Left renal pelvis (tissue), 4 donors: ENCODE measurements around the gene COA1. TPM values are rescaled to one million over a fixed set of nuclear protein-coding genes. Genes with fewer than 3 reads are reported as not detected.
"Not testable (repeated sequence)": the region's sequence is repeated elsewhere in the genome, so short reads cannot be mapped to it uniquely, and the experiment has no call there.

ENCODE experiments used
- DNase-seq, 4 donors: peaks; one replicate each; pipeline ENCODE4 v3.0.0-alpha.2; 2013; ENCODE audit warnings: low read depth in 4 of 4, low spot score in 3 of 4
- polyA plus RNA-seq, 4 donors: library from polyadenylated mRNA; unstranded; fragments of 120-200 nt; gene quantifications; one replicate each; pipeline ENCODE4 v1.2.1, GENCODE V29; 2013; ENCODE audit not compliant: insufficient read length in 4 of 4

The COA1 gene
- polyA plus RNA-seq: 10 to 100 TPM; 45.9 to 76.8 (median 68.4) TPM

GRCh38 chr7:43729214-43729923, at the start of gene COA1:
TSS of gene COA1 (minus strand) at chr7:43729523. CDS start at chr7:43648614, 80,909 bp downstream.
- peak; percentile 75 to 83 (median 80) for DNase-seq

GRCh38 chr7:43778293-43779044, 49.1 kb upstream of the COA1 start:
- not testable (repeated sequence) for DNase-seq

GRCh38 chr7:43775255-43775654, 45.9 kb upstream of the COA1 start:
- not testable (repeated sequence) for DNase-seq

GRCh38 chr7:43773268-43773667, 43.9 kb upstream of the COA1 start:
- not testable (repeated sequence) for DNase-seq

- no peak for DNase-seq
Measured at GRCh38 chr7:43771573-43771972, 42.2 kb upstream of the COA1 start.

- DNase-seq: no peak
Measured at GRCh38 chr7:43771128-43771527, 41.8 kb upstream of the COA1 start.

- DNase-seq: no peak
Measured at GRCh38 chr7:43769791-43770465, 40.6 kb upstream of the COA1 start.

GRCh38 chr7:43769281-43769680, 40.0 kb upstream of the COA1 start:
- DNase-seq: no peak

- DNase-seq: no peak
Measured at GRCh38 chr7:43768887-43769272, 39.6 kb upstream of the COA1 start.

- no peak for DNase-seq
Measured at GRCh38 chr7:43768201-43768886, 39.0 kb upstream of the COA1 start.

GRCh38 chr7:43767311-43767710, 38.0 kb upstream of the COA1 start:
- DNase-seq: no peak

GRCh38 chr7:43766564-43766963, 37.2 kb upstream of the COA1 start:
- DNase-seq: no peak

- no peak for DNase-seq
Measured at GRCh38 chr7:43764807-43765491, 35.6 kb upstream of the COA1 start.

GRCh38 chr7:43764039-43764761, 34.9 kb upstream of the COA1 start:
- DNase-seq: no peak

GRCh38 chr7:43763183-43763582, 33.9 kb upstream of the COA1 start:
- no peak for DNase-seq

GRCh38 chr7:43761938-43762692, 32.8 kb upstream of the COA1 start:
- no peak for DNase-seq

- no peak for DNase-seq
Measured at GRCh38 chr7:43761382-43761781, 32.1 kb upstream of the COA1 start.

GRCh38 chr7:43760861-43761260, 31.5 kb upstream of the COA1 start:
- no peak for DNase-seq
